HCT116 (cell line): ENCODE measurements around the gene STK25. TPM values are rescaled to one million over a fixed set of nuclear protein-coding genes. Genes with fewer than 3 reads are reported as not detected.
A peak's percentile ranks its signal among the peaks of the same experiment; 100 is the strongest.

Experiments used
- ATAC-seq: fragments of 200-7000 bp; cut with Tn5 transposase; 2 replicates; pipeline ENCODE4 v1.9.1; 2020; ENCODE audit warnings: mild to moderate bottlenecking, moderate library complexity
- BruUV-seq: library from RNA; stranded (reverse); fragments of 400-500 nt; replicated peaks from 2 replicates; lab custom pipeline; 2021; lab: Mats Ljungman, UMichigan
- CTCF ChIA-PET: fragments of 300-600 bp; sonication (Branson Sonifier 250); formaldehyde crosslinking; loops from one replicate; lab custom pipeline; 2021; ENCODE audit warnings: antibody characterized with exemption; lab: Charles Lee
- POLR2A ChIA-PET: fragments of 300-600, 350-600 bp; sonication (Branson Sonifier 250); formaldehyde crosslinking; loops from one replicate; lab custom pipeline; 2021; ENCODE audit warnings: antibody characterized with exemption; lab: Charles Lee
- RAD21 ChIA-PET, 2 experiments: fragments of 300-600 bp; sonication (Branson Sonifier 250); formaldehyde crosslinking; loops; one replicate each; lab custom pipeline; 2023; ENCODE audit warnings: low total read pairs in 2 of 2; ENCODE audit not compliant: uncharacterized antibody in 2 of 2, unreplicated experiment in 2 of 2, low non-redundant PET in 1 of 2; lab: Charles Lee
- DNase-seq: peaks from one replicate; pipeline ENCODE4 v3.0.0-alpha.2; 2010; ENCODE audit warnings: low read depth, low spot score
- H2AFZ ChIP-seq: fragments of 200-600 bp; shearing (Covaris generic), sonication (generic); 2 replicates; pipeline ENCODE4 v1.6.1; 2017; ENCODE audit warnings: low read depth, mixed run types, mixed read lengths, antibody characterized with exemption, low read length; ENCODE audit not compliant: poor library complexity, severe bottlenecking
- H3K27ac ChIP-seq: 2 replicates; pipeline ENCODE4 v1.5.1; 2012; ENCODE audit warnings: low read depth, low read length
- H3K27me3 ChIP-seq: fragments of 200-600 bp; sonication (generic); 2 replicates; pipeline ENCODE4 v1.6.1; 2016; ENCODE audit warnings: mixed run types, low read length, mixed read lengths; ENCODE audit not compliant: insufficient read depth
- H3K36me3 ChIP-seq, 2 experiments: fragments of 200-500 bp in 1 of 2; fragments of 200-600 bp in 1 of 2; sonication (Bioruptor generic) in 1 of 2; sonication (generic) in 1 of 2; 2 replicates each; pipeline versions ENCODE4 v1.5.1 to v1.6.1; 2014 to 2016; ENCODE audit warnings: low read length in 2 of 2, inconsistent platforms in 1 of 2, mixed read lengths in 1 of 2, mixed run types in 1 of 2; ENCODE audit not compliant: insufficient read depth in 2 of 2, control insufficient read depth in 1 of 2
- H3K4me1 ChIP-seq, 2 experiments: fragments of 200-600 bp in 1 of 2; sonication (generic) in 1 of 2; 2 replicates each; pipeline versions ENCODE4 v1.5.1 to v1.6.1; 2012 to 2017; ENCODE audit warnings: low read length in 2 of 2, inconsistent platforms in 1 of 2, mild to moderate bottlenecking in 1 of 2, mixed read lengths in 1 of 2, mixed run types in 1 of 2, moderate library complexity in 1 of 2; ENCODE audit not compliant: insufficient read depth in 2 of 2, control insufficient read depth in 1 of 2
- H3K4me2 ChIP-seq: fragments of 200-600 bp; sonication (generic); 2 replicates; pipeline ENCODE4 v1.6.1; 2017; ENCODE audit warnings: mixed run types, low read length, mixed read lengths
- H3K4me3 ChIP-seq, 2 experiments: fragments of 200-600 bp in 1 of 2; sonication (generic) in 1 of 2; replicated peaks in 1 of 2; 2 replicates each; pipeline ENCODE4 v1.5.1; 2011 to 2016; ENCODE audit warnings: low read length in 2 of 2, control low read depth in 1 of 2, low read depth in 1 of 2, mild to moderate bottlenecking in 1 of 2, mixed read lengths in 1 of 2, mixed run types in 1 of 2
- H3K79me2 ChIP-seq: fragments of 200-600 bp; sonication (generic); 2 replicates; pipeline ENCODE4 v1.6.1; 2017; ENCODE audit warnings: mild to moderate bottlenecking, mixed run types, low read length, moderate library complexity, mixed read lengths; ENCODE audit not compliant: insufficient read depth
- H3K9ac ChIP-seq: fragments of 200-600 bp; sonication (generic); 2 replicates; pipeline ENCODE4 v1.6.1; 2016; ENCODE audit warnings: low read length, mixed read lengths
- H3K9me2 ChIP-seq: fragments of 200-600 bp; sonication (generic), shearing (Covaris generic); 2 replicates; pipeline ENCODE4 v1.6.1; 2017; ENCODE audit warnings: mixed run types, mild to moderate bottlenecking, moderate library complexity; ENCODE audit not compliant: insufficient read depth
- H3K9me3 ChIP-seq, 2 experiments: fragments of 200-500 bp in 1 of 2; fragments of 200-600 bp in 1 of 2; sonication (Bioruptor generic) in 1 of 2; sonication (generic) in 1 of 2; 2 replicates each; pipeline ENCODE4 v1.6.1; 2014 to 2017; ENCODE audit warnings: low read length in 2 of 2, mixed read lengths in 2 of 2, inconsistent platforms in 1 of 2, low read depth in 1 of 2, mild to moderate bottlenecking in 1 of 2, mixed run types in 1 of 2, moderate library complexity in 1 of 2; ENCODE audit not compliant: control insufficient read depth in 1 of 2, insufficient read depth in 1 of 2
- H4K20me1 ChIP-seq: fragments of 200-600 bp; sonication (generic), shearing (Covaris generic); 2 replicates; pipeline ENCODE4 v1.6.1; 2017; ENCODE audit warnings: mixed run types, mild to moderate bottlenecking, moderate library complexity; ENCODE audit not compliant: insufficient read depth
- CBX3 ChIP-seq: IDR thresholded peaks from 2 replicates; pipeline ENCODE4 v1.6.1; 2012; ENCODE audit warnings: low read depth
- CEBPB ChIP-seq: IDR thresholded peaks from 2 replicates; pipeline ENCODE4 v1.6.1; 2012; ENCODE audit warnings: low read depth
- CTCF ChIP-seq, 3 experiments: fragments of 200-600 bp in 1 of 3; sonication (generic) in 1 of 3; IDR thresholded peaks in 2 of 3; conservative IDR thresholded peaks in 1 of 3; 2 replicates each; pipeline ENCODE4 v1.5.1; 2012 to 2017; ENCODE audit warnings: low read depth in 2 of 3, low read length in 2 of 3, antibody characterized with exemption in 1 of 3, borderline replicate concordance in 1 of 3, control low read depth in 1 of 3, mild to moderate bottlenecking in 1 of 3, mixed read lengths in 1 of 3, mixed run types in 1 of 3, moderate library complexity in 1 of 3; ENCODE audit not compliant: insufficient read depth in 1 of 3
- ELF1 ChIP-seq: IDR thresholded peaks from 2 replicates; pipeline ENCODE4 v1.6.1; 2012; ENCODE audit warnings: low read depth, borderline replicate concordance
- EZH2 ChIP-seq: fragments of 200-600 bp; sonication (generic); IDR thresholded peaks from 2 replicates; pipeline ENCODE4 v1.6.1; 2017; ENCODE audit warnings: antibody characterized with exemption, mixed run types
- EZH2phosphoT487 ChIP-seq: fragments of 200-600 bp; IDR thresholded peaks from 2 replicates; pipeline ENCODE4 v1.6.1; 2018; ENCODE audit warnings: antibody characterized with exemption, borderline replicate concordance
- FOSL1 ChIP-seq: IDR thresholded peaks from 2 replicates; pipeline ENCODE4 v1.6.1; 2012; ENCODE audit warnings: low read depth
- JUND ChIP-seq: IDR thresholded peaks from 2 replicates; pipeline ENCODE4 v1.6.1; 2012
- POLR2A ChIP-seq: IDR thresholded peaks from 2 replicates; pipeline ENCODE4 v1.7.0; 2011; ENCODE audit warnings: borderline replicate concordance; ENCODE audit not compliant: insufficient read depth, insufficient read length; ENCODE audit errors: extremely low read depth
- POLR2AphosphoS5 ChIP-seq: IDR thresholded peaks from 2 replicates; pipeline ENCODE4 v1.6.1; 2011; ENCODE audit warnings: mild to moderate bottlenecking, low read depth, low read length, moderate library complexity
- SIN3A ChIP-seq: IDR thresholded peaks from 2 replicates; pipeline ENCODE4 v1.6.1; 2012; ENCODE audit warnings: low read depth
- SP1 ChIP-seq: IDR thresholded peaks from 2 replicates; pipeline ENCODE4 v1.6.1; 2012; ENCODE audit warnings: low read depth
- SRF ChIP-seq: IDR thresholded peaks from 2 replicates; pipeline ENCODE4 v1.6.1; 2012; ENCODE audit warnings: low read depth
- TCF7L2 ChIP-seq: IDR thresholded peaks from 2 replicates; pipeline ENCODE4 v1.7.0; 2011; ENCODE audit warnings: borderline replicate concordance, inconsistent platforms; ENCODE audit not compliant: insufficient read depth, insufficient read length; ENCODE audit errors: extremely low read depth
- YY1 ChIP-seq: IDR thresholded peaks from 2 replicates; pipeline ENCODE4 v1.6.1; 2011; ENCODE audit warnings: low read length, low read depth, moderate library complexity, mild to moderate bottlenecking; ENCODE audit not compliant: insufficient replicate concordance; ENCODE audit errors: extremely low read depth
- ZFX ChIP-seq: fragments of 450-650 bp; IDR thresholded peaks from 2 replicates; pipeline ENCODE4 v1.6.1; 2017
- ZNF274 ChIP-seq: fragments of 200-500 bp; sonication (Bioruptor generic); IDR thresholded peaks from 2 replicates; pipeline ENCODE4 v1.6.1; 2014; ENCODE audit warnings: mild to moderate bottlenecking, low read depth, low read length, inconsistent platforms
- intact Hi-C: fragments of 100-400 bp; cut with micrococcal nuclease; formaldehyde crosslinking; loops from 2 replicates; pipeline ENCODE4 v1.10.0; 2022
- total RNA-seq: library from RNA; stranded (reverse); gene quantifications from one replicate; pipeline ENCODE4 v1.2.1, GENCODE V29; 2021; ENCODE audit not compliant: unreplicated experiment
- TF ChIP-seq, protein P1 (sequence below): IDR thresholded peaks from 2 replicates; pipeline ENCODE4 v1.6.1; 2012; ENCODE audit warnings: low read depth
- TF ChIP-seq, protein P2 (sequence below): IDR thresholded peaks from 2 replicates; pipeline ENCODE4 v1.6.1; 2012

Gene STK25
- total RNA-seq, 1 experiment from 2014 or later, result 160 TPM

DNA sequence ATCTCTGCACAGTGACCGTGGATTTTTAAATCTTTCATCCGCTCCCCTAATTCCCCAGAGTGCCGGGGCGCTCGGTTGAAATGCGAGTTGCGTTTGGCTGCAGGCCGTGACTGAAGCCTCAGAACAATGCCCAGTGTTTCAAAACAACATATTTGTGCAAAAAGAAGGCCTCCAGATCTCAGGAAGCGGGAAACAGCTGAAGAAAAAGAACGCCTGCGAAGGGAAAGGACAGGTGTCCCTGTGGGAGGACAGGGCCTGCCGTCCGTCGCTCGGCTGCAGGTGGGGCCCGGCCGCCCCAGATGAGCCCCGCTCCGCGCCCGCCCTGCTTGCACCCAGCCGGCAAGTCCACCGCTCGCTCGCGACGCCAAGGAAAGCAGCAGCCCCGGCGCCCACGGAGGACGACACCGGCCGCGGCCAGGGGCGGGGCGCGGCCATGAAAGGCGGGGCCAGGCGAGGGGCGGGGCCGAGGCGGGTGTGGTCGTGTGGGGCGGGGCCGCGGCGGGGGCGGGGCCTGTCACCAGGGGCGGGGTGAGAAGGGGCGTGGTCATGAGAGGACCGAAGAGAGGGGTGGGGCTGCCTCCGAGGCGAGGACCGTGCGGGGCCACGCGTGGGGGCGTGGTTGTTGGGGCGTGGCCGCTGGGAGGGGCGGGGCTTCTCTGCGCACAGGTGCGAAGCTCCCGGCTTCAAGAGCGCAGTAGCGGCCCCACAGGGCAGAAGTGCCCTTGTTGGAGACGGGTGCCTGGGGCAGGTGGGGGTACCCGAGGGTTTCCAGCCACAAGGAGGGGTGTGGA, 32.6 kb upstream of the STK25 start:
- H3K27ac ChIP-seq, result peak overlapping the region; percentile 16; the same call in 1 of the 2 replicates
- intact Hi-C loops, result no loop called here
- RAD21 ChIA-PET, result no interaction called here
- DNase-seq (peak; percentile 70), ATAC-seq (peak; percentile 90)
- no peaks in the 10 kb centered on the region for H3K9me3 ChIP-seq
- no peaks in the 10 kb centered on the region for H3K9me2 ChIP-seq
- peak overlapping the region; percentile 38 for H3K9ac ChIP-seq
- peaks cover 7 to 20% of the 10 kb centered on the region in 2 experiments for H3K4me1 ChIP-seq
- H3K36me3 ChIP-seq, result no peaks in the 10 kb centered on the region
- CTCF ChIA-PET, result no interaction called here
- peak overlapping the region; percentile 84 for H3K4me2 ChIP-seq
- POLR2A ChIA-PET, result interaction anchor here (0.6 kb wide), 1 partner anchor 18 kb away, joined by 3 read pairs; the partner anchor contains the start of gene BOK
- H3K79me2 ChIP-seq, result no peaks in the 10 kb centered on the region
- H3K27me3 ChIP-seq, result no peaks in the 10 kb centered on the region
- H2AFZ ChIP-seq, result peak overlapping the region; percentile 91
- no peaks in the 10 kb centered on the region for H4K20me1 ChIP-seq
- BruUV-seq, result no TSS peak
- peak overlapping the region; percentile 35 to 53 for H3K4me3 ChIP-seq
- TF ChIP-seq POLR2A, result no peak
- no peak for TF ChIP-seq TCF7L2
- TF ChIP-seq, protein P1, sequence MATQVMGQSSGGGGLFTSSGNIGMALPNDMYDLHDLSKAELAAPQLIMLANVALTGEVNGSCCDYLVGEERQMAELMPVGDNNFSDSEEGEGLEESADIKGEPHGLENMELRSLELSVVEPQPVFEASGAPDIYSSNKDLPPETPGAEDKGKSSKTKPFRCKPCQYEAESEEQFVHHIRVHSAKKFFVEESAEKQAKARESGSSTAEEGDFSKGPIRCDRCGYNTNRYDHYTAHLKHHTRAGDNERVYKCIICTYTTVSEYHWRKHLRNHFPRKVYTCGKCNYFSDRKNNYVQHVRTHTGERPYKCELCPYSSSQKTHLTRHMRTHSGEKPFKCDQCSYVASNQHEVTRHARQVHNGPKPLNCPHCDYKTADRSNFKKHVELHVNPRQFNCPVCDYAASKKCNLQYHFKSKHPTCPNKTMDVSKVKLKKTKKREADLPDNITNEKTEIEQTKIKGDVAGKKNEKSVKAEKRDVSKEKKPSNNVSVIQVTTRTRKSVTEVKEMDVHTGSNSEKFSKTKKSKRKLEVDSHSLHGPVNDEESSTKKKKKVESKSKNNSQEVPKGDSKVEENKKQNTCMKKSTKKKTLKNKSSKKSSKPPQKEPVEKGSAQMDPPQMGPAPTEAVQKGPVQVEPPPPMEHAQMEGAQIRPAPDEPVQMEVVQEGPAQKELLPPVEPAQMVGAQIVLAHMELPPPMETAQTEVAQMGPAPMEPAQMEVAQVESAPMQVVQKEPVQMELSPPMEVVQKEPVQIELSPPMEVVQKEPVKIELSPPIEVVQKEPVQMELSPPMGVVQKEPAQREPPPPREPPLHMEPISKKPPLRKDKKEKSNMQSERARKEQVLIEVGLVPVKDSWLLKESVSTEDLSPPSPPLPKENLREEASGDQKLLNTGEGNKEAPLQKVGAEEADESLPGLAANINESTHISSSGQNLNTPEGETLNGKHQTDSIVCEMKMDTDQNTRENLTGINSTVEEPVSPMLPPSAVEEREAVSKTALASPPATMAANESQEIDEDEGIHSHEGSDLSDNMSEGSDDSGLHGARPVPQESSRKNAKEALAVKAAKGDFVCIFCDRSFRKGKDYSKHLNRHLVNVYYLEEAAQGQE, result no peak
- TF ChIP-seq EZH2, result no peak
- no peak for TF ChIP-seq EZH2phosphoT487
- no peak for TF ChIP-seq ZFX
- no peak for TF ChIP-seq SRF
- TF ChIP-seq CTCF (IDR thresholded peaks at IDR 0.05 in 2 of 3, conservative IDR thresholded peaks at IDR 0.05 in 1 of 3; ENCODE audit: borderline replicate concordance in 1 of 3, insufficient read depth in 1 of 3, low read depth in 2 of 3, low read length in 2 of 3), result no peak
- TF ChIP-seq, protein P2, sequence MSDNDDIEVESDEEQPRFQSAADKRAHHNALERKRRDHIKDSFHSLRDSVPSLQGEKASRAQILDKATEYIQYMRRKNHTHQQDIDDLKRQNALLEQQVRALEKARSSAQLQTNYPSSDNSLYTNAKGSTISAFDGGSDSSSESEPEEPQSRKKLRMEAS, result peak; percentile 96
- no peak for TF ChIP-seq CEBPB
- TF ChIP-seq JUND, result no peak
- TF ChIP-seq SP1, result peak; percentile 50; the same call in 1 of the 2 replicates
- TF ChIP-seq ZNF274, result no peak
- no peak for TF ChIP-seq FOSL1
- peak; percentile 52; the same call in 1 of the 2 replicates for TF ChIP-seq CBX3
- no peak for TF ChIP-seq ELF1
- no peak for TF ChIP-seq SIN3A
- TF ChIP-seq POLR2AphosphoS5, result peak; percentile 43; the same call in 1 of the 2 replicates
- TF ChIP-seq YY1, result no peak
